ENCODE measurements around the gene GPR150. TPM values are rescaled to one million over a fixed set of nuclear protein-coding genes. Genes with fewer than 3 reads are reported as not detected.

GPR150 gene
- total and polyA plus RNA-seq, 2 experiments from 2014 or later = 1.0 TPM; not detected in 1

- H3K36me3 ChIP-seq (replicated peaks; ENCODE audit: insufficient read depth, low read depth) = peaks cover 3% of the 10 kb centered on the region
- H2AFZ ChIP-seq = no peak overlapping the region
- 68% methylated on average over 1 of the region's 1 CpG for WGBS (ENCODE audit: low lambda C conversion rate, missing lambda C conversion rate)
These were observed 29.0 kb upstream of the GPR150 start for GRCh38 chr5:95590880-95591279.

GRCh38 chr5:95591490-95591901 lies 28.4 kb upstream of the GPR150 start:
- Histone ChIP-seq H4K20me1 (ENCODE audit: insufficient read depth, poor library complexity, severe bottlenecking) (no peaks in the 10 kb centered on the region), H3K4me2 (no peak overlapping the region), H3K4me3 (no peak overlapping the region), H3K79me2 (no peaks in the 10 kb centered on the region), H3K9me2 (replicated peaks; ENCODE audit: insufficient read depth) (no peaks in the 10 kb centered on the region), H3K4me1 (ENCODE audit: insufficient read depth) (no peaks in the 10 kb centered on the region), H2AFZ (no peak overlapping the region), H3K27me3 (no peaks in the 10 kb centered on the region), H3K9me3 (ENCODE audit: low read depth) (no peaks in the 10 kb centered on the region), H3K36me3 (replicated peaks; ENCODE audit: insufficient read depth, low read depth) (peaks cover 3% of the 10 kb centered on the region), H3K27ac (no peak overlapping the region)
- WGBS (ENCODE audit: low lambda C conversion rate, missing lambda C conversion rate) = 96% methylated on average over 5 of the region's 5 CpGs
- DNase-seq (ENCODE audit: low spot score) = no peak
- TF ChIP-seq CTCF (IDR thresholded peaks at IDR 0.05; ENCODE audit: poor library complexity) (no peak), EZH2 (IDR thresholded peaks at IDR 0.05; ENCODE audit: borderline replicate concordance) (no peak), EZH2phosphoT487 (IDR thresholded peaks at IDR 0.05; ENCODE audit: low read depth, severe bottlenecking, unreplicated experiment) (no peak)

More at GRCh38 chr5:95590880-95591279, 29.0 kb upstream of the GPR150 start:
- Histone ChIP-seq H3K27me3 (no peaks in the 10 kb centered on the region), H3K4me3 (no peak overlapping the region), H3K4me2 (no peak overlapping the region), H3K27ac (no peak overlapping the region), H3K79me2 (no peaks in the 10 kb centered on the region), H3K4me1 (ENCODE audit: insufficient read depth) (no peaks in the 10 kb centered on the region), H3K9me3 (ENCODE audit: low read depth) (no peaks in the 10 kb centered on the region), H3K9me2 (replicated peaks; ENCODE audit: insufficient read depth) (no peaks in the 10 kb centered on the region), H4K20me1 (ENCODE audit: insufficient read depth, poor library complexity, severe bottlenecking) (no peaks in the 10 kb centered on the region)
- TF ChIP-seq EZH2 (IDR thresholded peaks at IDR 0.05; ENCODE audit: borderline replicate concordance) = no peak
- no peak for TF ChIP-seq CTCF (IDR thresholded peaks at IDR 0.05; ENCODE audit: poor library complexity)
- no peak for TF ChIP-seq EZH2phosphoT487 (IDR thresholded peaks at IDR 0.05; ENCODE audit: low read depth, severe bottlenecking, unreplicated experiment)
- no peak for DNase-seq (ENCODE audit: low spot score)

GRCh38 chr5:95595289-95595931 lies 24.5 kb upstream of the GPR150 start:
- WGBS (ENCODE audit: low lambda C conversion rate, missing lambda C conversion rate) = 97% methylated on average over 3 of the region's 3 CpGs
- H3K27ac ChIP-seq = no peak overlapping the region
- no peak overlapping the region for H3K4me2 ChIP-seq
- no peaks in the 10 kb centered on the region for H3K9me2 ChIP-seq (replicated peaks; ENCODE audit: insufficient read depth)
- no peaks in the 10 kb centered on the region for H3K79me2 ChIP-seq
- H3K4me1 ChIP-seq (ENCODE audit: insufficient read depth) = no peaks in the 10 kb centered on the region
- no peaks in the 10 kb centered on the region for H3K36me3 ChIP-seq (replicated peaks; ENCODE audit: insufficient read depth, low read depth)
- peak; percentile 13 for DNase-seq (ENCODE audit: low spot score)
- no peaks in the 10 kb centered on the region for H4K20me1 ChIP-seq (ENCODE audit: insufficient read depth, poor library complexity, severe bottlenecking)
- no peaks in the 10 kb centered on the region for H3K27me3 ChIP-seq
- no peak overlapping the region for H3K4me3 ChIP-seq
- no peak overlapping the region for H2AFZ ChIP-seq
- no peaks in the 10 kb centered on the region for H3K9me3 ChIP-seq (ENCODE audit: low read depth)
- TF ChIP-seq CTCF (IDR thresholded peaks at IDR 0.05; ENCODE audit: poor library complexity) (no peak), EZH2phosphoT487 (IDR thresholded peaks at IDR 0.05; ENCODE audit: low read depth, severe bottlenecking, unreplicated experiment) (no peak), EZH2 (IDR thresholded peaks at IDR 0.05; ENCODE audit: borderline replicate concordance) (no peak)

Measured in hepatocyte (in vitro differentiated cells).